ENCODE results near the gene SPACA9. TPM values are rescaled to one million over a fixed set of nuclear protein-coding genes. Genes with fewer than 3 reads are reported as not detected.

The SPACA9 gene
- total and polyA plus RNA-seq, 2 of the 4 experiments (the other 2 are of a cell fraction): 0.90 to 4.9 TPM

- Histone ChIP-seq H4K20me1 (ENCODE audit: insufficient read depth, low read length) (no peaks in the 10 kb centered on the region), H4K91ac (ENCODE audit: insufficient read depth, low read depth, low read length) (no peak overlapping the region), H4K5ac (ENCODE audit: low read depth, low read length) (no peak overlapping the region), H3K79me1 (ENCODE audit: low read depth in 1 of 2, low read length in 2 of 2) (no peaks in the 10 kb centered on the region), H4K8ac (ENCODE audit: low read depth in 2 of 2, low read length in 2 of 2) (no peak overlapping the region), H3K4ac (ENCODE audit: low read depth, low read length) (no peak overlapping the region), H2AK5ac (ENCODE audit: low read depth, low read length) (no peak overlapping the region), H2BK5ac (ENCODE audit: low read depth, low read length, poor library complexity, severe bottlenecking) (no peak overlapping the region), H3K23ac (ENCODE audit: low read depth, low read length) (no peak overlapping the region), H3K27me3 (ENCODE audit: control insufficient read depth, insufficient read depth, low read length) (no peaks in the 10 kb centered on the region), H3K56ac (ENCODE audit: extremely low read depth, insufficient read depth, low read length) (no peak overlapping the region), H3K27ac (ENCODE audit: insufficient read depth, low read length) (no peak overlapping the region), H3K18ac (ENCODE audit: low read depth, low read length) (no peak overlapping the region), H2AFZ (replicated peaks; ENCODE audit: low read length, poor library complexity) (no peak overlapping the region), H2BK120ac (ENCODE audit: low read depth, low read length) (no peak overlapping the region), H3K36me3 (ENCODE audit: control insufficient read depth, insufficient read depth, low read length) (peaks cover 7% of the 10 kb centered on the region), H2AK9ac (replicated peaks; ENCODE audit: low read depth, low read length, poor library complexity) (no peak overlapping the region), H3K9me3 (ENCODE audit: control insufficient read depth, insufficient read depth, low read length) (no peaks in the 10 kb centered on the region), H3K4me1 (ENCODE audit: control insufficient read depth, insufficient read depth, low read length) (no peaks in the 10 kb centered on the region), H3K14ac (replicated peaks; ENCODE audit: low read depth, low read length) (no peak overlapping the region), H3K4me3 (ENCODE audit: insufficient read depth, low read depth, low read length) (no peak overlapping the region), H3K4me2 (ENCODE audit: low read depth, low read length) (no peak overlapping the region), H2BK15ac (ENCODE audit: low read depth, low read length) (no peak overlapping the region), H3K9ac (ENCODE audit: low read depth, low read length) (no peak overlapping the region), H2BK20ac (ENCODE audit: low read depth, low read length) (no peak overlapping the region), H3K9me1 (ENCODE audit: insufficient read depth, low read length) (no peaks in the 10 kb centered on the region)
- DNase-seq: no peak
- dilution Hi-C loops (cut with HindIII; ENCODE audit: low sequenced_read_pairs, unreplicated experiment) (no loop called here), intact Hi-C loops (cut with micrococcal nuclease) (no loop called here), in situ Hi-C loops (cut with MboI; ENCODE audit: low sequenced_read_pairs) (no loop called here)
- ATAC-seq (ENCODE audit: low read depth): no peak
- WGBS, 2 experiments (ENCODE audit: extremely low coverage in 2 of 2, insufficient read length in 1 of 2): 96% methylated on average over 4 of the region's 18 CpGs; no CpG with 5 or more reads in 1 of the 2 experiments
- ChIA-PET POLR2A (ENCODE audit: unreplicated experiment) (no interaction called here), CTCF (no interaction called here)
- no TSS peak for BruUV-seq (replicated peaks)
- TF ChIP-seq USF2 (IDR thresholded peaks at IDR 0.05; ENCODE audit: low read depth, low read length) (no peak), NFE2L2 (IDR thresholded peaks at IDR 0.05; ENCODE audit: low read depth, low read length) (no peak), SMC3 (IDR thresholded peaks at IDR 0.05; ENCODE audit: low read depth, low read length) (no peak), RCOR1 (IDR thresholded peaks at IDR 0.05; ENCODE audit: insufficient replicate concordance, low read length) (no peak), POLR2A (IDR thresholded peaks at IDR 0.05; ENCODE audit: low read depth, low read length) (no peak), BHLHE40 (IDR thresholded peaks at IDR 0.05; ENCODE audit: low read depth, low read length) (no peak), MXI1 (IDR thresholded peaks at IDR 0.05; ENCODE audit: borderline replicate concordance, low read depth, low read length) (no peak), RFX5 (IDR thresholded peaks at IDR 0.05; ENCODE audit: low read depth, low read length) (no peak), MAZ (IDR thresholded peaks at IDR 0.05; ENCODE audit: borderline replicate concordance, low read depth, low read length) (no peak), MAFK (IDR thresholded peaks at IDR 0.05; ENCODE audit: low read depth, low read length) (no peak), RAD21 (IDR thresholded peaks at IDR 0.05; ENCODE audit: low read length) (no peak), CHD1 (IDR thresholded peaks at IDR 0.05; ENCODE audit: low read depth, low read length) (no peak), CEBPB (IDR thresholded peaks at IDR 0.05; ENCODE audit: low read depth, low read length) (no peak)
- TF ChIP-seq, protein P1, sequence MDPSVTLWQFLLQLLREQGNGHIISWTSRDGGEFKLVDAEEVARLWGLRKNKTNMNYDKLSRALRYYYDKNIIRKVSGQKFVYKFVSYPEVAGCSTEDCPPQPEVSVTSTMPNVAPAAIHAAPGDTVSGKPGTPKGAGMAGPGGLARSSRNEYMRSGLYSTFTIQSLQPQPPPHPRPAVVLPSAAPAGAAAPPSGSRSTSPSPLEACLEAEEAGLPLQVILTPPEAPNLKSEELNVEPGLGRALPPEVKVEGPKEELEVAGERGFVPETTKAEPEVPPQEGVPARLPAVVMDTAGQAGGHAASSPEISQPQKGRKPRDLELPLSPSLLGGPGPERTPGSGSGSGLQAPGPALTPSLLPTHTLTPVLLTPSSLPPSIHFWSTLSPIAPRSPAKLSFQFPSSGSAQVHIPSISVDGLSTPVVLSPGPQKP (IDR thresholded peaks at IDR 0.05; ENCODE audit: borderline replicate concordance, low read depth, low read length): no peak
- TF ChIP-seq, protein P2, sequence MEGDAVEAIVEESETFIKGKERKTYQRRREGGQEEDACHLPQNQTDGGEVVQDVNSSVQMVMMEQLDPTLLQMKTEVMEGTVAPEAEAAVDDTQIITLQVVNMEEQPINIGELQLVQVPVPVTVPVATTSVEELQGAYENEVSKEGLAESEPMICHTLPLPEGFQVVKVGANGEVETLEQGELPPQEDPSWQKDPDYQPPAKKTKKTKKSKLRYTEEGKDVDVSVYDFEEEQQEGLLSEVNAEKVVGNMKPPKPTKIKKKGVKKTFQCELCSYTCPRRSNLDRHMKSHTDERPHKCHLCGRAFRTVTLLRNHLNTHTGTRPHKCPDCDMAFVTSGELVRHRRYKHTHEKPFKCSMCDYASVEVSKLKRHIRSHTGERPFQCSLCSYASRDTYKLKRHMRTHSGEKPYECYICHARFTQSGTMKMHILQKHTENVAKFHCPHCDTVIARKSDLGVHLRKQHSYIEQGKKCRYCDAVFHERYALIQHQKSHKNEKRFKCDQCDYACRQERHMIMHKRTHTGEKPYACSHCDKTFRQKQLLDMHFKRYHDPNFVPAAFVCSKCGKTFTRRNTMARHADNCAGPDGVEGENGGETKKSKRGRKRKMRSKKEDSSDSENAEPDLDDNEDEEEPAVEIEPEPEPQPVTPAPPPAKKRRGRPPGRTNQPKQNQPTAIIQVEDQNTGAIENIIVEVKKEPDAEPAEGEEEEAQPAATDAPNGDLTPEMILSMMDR (conservative IDR thresholded peaks at IDR 0.05; ENCODE audit: low read depth, low read length): no peak
Measured at GRCh38 chr9:132887181-132888120, 8.8 kb downstream of the SPACA9 start.
